Measurements from ENCODE around the gene PPP1R16B. TPM values are rescaled to one million over a fixed set of nuclear protein-coding genes. Genes with fewer than 3 reads are reported as not detected.

The PPP1R16B gene
- total and polyA plus RNA-seq, 5 donors from 2014 or later, result 16.5 to 84.1 (median 25.1) TPM

DNA sequence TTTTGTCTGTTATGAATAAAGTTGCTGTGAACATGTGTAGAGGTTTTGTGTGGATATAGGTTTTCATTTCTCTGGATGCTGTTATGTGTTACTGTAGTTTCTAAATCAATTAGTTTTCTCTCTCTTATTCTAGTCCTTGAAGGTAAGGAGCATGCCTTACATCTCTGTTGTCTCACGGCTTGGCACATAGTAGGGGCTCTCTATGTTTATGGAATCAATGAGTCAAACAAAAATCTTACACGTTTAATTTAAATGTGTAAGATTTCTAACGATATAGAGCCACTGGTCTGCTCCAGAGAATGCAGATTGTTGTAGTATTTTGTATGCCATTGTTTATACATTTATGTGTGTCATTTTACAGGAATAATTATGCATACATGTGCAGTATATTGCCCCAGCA, 141.3 kb downstream of the PPP1R16B start:
- no peaks in the 10 kb centered on the region for H3K27me3 Mint-ChIP-seq
- peaks cover 27% of the 10 kb centered on the region for H3K36me3 Mint-ChIP-seq
- Histone ChIP-seq H3K9me3 (ENCODE audit: control insufficient read depth in 2 of 2, low read length in 2 of 2) (no peaks in the 10 kb centered on the region), H3K27me3 (ENCODE audit: control insufficient read depth, insufficient read depth, low read length) (no peaks in the 10 kb centered on the region), H3K4me1 (ENCODE audit: control insufficient read depth, insufficient read depth, low read length, poor library complexity, severe bottlenecking) (no peaks in the 10 kb centered on the region), H3K36me3 (ENCODE audit: control insufficient read depth, insufficient read depth, low read length) (peaks cover 3% of the 10 kb centered on the region), H3K27ac (ENCODE audit: insufficient read depth, low read length, poor library complexity, severe bottlenecking) (no peak overlapping the region), H3K4me3 (ENCODE audit: low read depth, low read length) (no peak overlapping the region)
- no peak overlapping the region for H3K4me3 Mint-ChIP-seq
- DNase-seq (no peak), ATAC-seq (ENCODE audit: low read depth in 2 of 2) (no peak)
- no peak overlapping the region for H3K27ac Mint-ChIP-seq
- H3K4me1 Mint-ChIP-seq, result no peaks in the 10 kb centered on the region
- no peaks in the 10 kb centered on the region for H3K9me3 Mint-ChIP-seq

- Mint-ChIP-seq H3K4me3 (no peak overlapping the region), H3K9me3 (no peaks in the 10 kb centered on the region), H3K36me3 (peaks cover 29% of the 10 kb centered on the region), H3K27ac (no peak overlapping the region), H3K27me3 (no peaks in the 10 kb centered on the region), H3K4me1 (no peaks in the 10 kb centered on the region)
- H3K9me3 ChIP-seq (ENCODE audit: control insufficient read depth in 2 of 2, low read length in 2 of 2), result no peaks in the 10 kb centered on the region
- DNase-seq (no peak), ATAC-seq (ENCODE audit: low read depth in 2 of 2) (no peak)
- peaks cover 6% of the 10 kb centered on the region for H3K36me3 ChIP-seq (ENCODE audit: control insufficient read depth, insufficient read depth, low read length)
- H3K4me1 ChIP-seq (ENCODE audit: control insufficient read depth, insufficient read depth, low read length, poor library complexity, severe bottlenecking), result no peaks in the 10 kb centered on the region
- no peaks in the 10 kb centered on the region for H3K27me3 ChIP-seq (ENCODE audit: control insufficient read depth, insufficient read depth, low read length)
- no peak overlapping the region for H3K27ac ChIP-seq (ENCODE audit: insufficient read depth, low read length, poor library complexity, severe bottlenecking)
- H3K4me3 ChIP-seq (ENCODE audit: low read depth, low read length), result no peak overlapping the region
These were observed 142.4 kb downstream of the PPP1R16B start for GRCh38 chr20:38947931-38948362.

DNA sequence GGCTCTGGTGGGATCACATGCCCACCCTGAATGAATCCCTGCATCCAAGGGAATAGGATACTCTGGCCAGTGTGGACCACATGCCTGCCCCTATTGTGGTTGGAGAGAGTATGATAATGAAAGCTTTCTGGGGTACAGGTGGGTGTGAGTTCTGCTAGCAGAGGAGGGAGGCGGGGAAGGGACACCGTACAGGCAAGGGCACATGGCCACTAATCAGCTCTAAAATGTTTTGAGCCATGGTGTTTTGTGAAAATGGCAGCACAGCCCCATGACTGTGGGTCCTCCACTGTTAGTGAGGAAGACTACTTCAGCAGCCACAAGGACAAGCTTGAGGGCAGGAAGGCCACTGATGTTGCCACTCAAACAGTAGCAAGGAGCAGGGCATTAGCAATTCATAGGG, 144.8 kb downstream of the PPP1R16B start:
- peaks cover 29% of the 10 kb centered on the region for H3K36me3 Mint-ChIP-seq
- H3K9me3 Mint-ChIP-seq, result no peaks in the 10 kb centered on the region

GRCh38 chr20:38951611-38952010, 146.1 kb downstream of the PPP1R16B start:
- Histone ChIP-seq H3K4me3 (ENCODE audit: low read depth, low read length) (no peak overlapping the region), H3K9me3 (ENCODE audit: control insufficient read depth in 2 of 2, low read length in 2 of 2) (no peaks in the 10 kb centered on the region), H3K36me3 (ENCODE audit: control insufficient read depth, insufficient read depth, low read length) (peaks cover 6% of the 10 kb centered on the region), H3K27ac (ENCODE audit: insufficient read depth, low read length, poor library complexity, severe bottlenecking) (no peak overlapping the region), H3K27me3 (ENCODE audit: control insufficient read depth, insufficient read depth, low read length) (no peaks in the 10 kb centered on the region), H3K4me1 (ENCODE audit: control insufficient read depth, insufficient read depth, low read length, poor library complexity, severe bottlenecking) (no peaks in the 10 kb centered on the region)
- Mint-ChIP-seq H3K4me3 (no peak overlapping the region), H3K4me1 (no peaks in the 10 kb centered on the region), H3K9me3 (no peaks in the 10 kb centered on the region), H3K27me3 (no peaks in the 10 kb centered on the region), H3K36me3 (peaks cover 29% of the 10 kb centered on the region), H3K27ac (no peak overlapping the region)
- DNase-seq (no peak), ATAC-seq (ENCODE audit: low read depth in 2 of 2) (no peak)

More for the DNA sequence above, 144.8 kb downstream of the PPP1R16B start:
- no peak overlapping the region for H3K27ac ChIP-seq (ENCODE audit: insufficient read depth, low read length, poor library complexity, severe bottlenecking)
- H3K4me3 ChIP-seq (ENCODE audit: low read depth, low read length), result no peak overlapping the region
- H3K9me3 ChIP-seq (ENCODE audit: control insufficient read depth in 2 of 2, low read length in 2 of 2), result no peaks in the 10 kb centered on the region
- no peaks in the 10 kb centered on the region for H3K27me3 ChIP-seq (ENCODE audit: control insufficient read depth, insufficient read depth, low read length)
- no peaks in the 10 kb centered on the region for H3K4me1 ChIP-seq (ENCODE audit: control insufficient read depth, insufficient read depth, low read length, poor library complexity, severe bottlenecking)
- Mint-ChIP-seq H3K27ac (peak overlapping the region in 1 of 3 donors; percentile 71), H3K4me1 (no peaks in the 10 kb centered on the region), H3K27me3 (no peaks in the 10 kb centered on the region), H3K4me3 (no peak overlapping the region)
- DNase-seq, result no peak
- H3K36me3 ChIP-seq (ENCODE audit: control insufficient read depth, insufficient read depth, low read length), result peaks cover 6% of the 10 kb centered on the region
- no peak for ATAC-seq (ENCODE audit: low read depth in 2 of 2)

DNA sequence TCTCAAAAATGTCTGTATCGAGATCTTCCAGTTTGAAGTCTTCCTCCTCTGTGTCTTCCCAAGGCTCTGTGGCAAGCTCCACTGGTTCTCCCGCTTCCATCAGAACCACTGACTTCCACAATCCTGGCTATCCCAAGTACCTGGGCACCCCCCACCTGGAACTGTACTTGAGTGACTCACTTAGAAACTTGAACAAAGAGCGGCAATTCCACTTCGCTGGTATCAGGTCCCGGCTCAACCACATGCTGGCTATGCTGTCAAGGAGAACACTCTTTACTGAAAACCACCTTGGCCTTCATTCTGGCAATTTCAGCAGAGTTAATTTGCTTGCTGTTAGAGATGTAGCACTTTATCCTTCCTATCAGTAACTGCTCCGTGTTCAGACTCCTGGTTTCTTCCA, 146.7 kb downstream of the PPP1R16B start:
- no peak overlapping the region for H3K27ac Mint-ChIP-seq
- H3K9me3 ChIP-seq (ENCODE audit: control insufficient read depth in 2 of 2, low read length in 2 of 2), result no peaks in the 10 kb centered on the region
- no peaks in the 10 kb centered on the region for H3K4me1 ChIP-seq (ENCODE audit: control insufficient read depth, insufficient read depth, low read length, poor library complexity, severe bottlenecking)
- ATAC-seq (ENCODE audit: low read depth in 2 of 2) (no peak), DNase-seq (no peak)
- no peaks in the 10 kb centered on the region for H3K9me3 Mint-ChIP-seq
- H3K4me3 Mint-ChIP-seq, result no peak overlapping the region
- H3K27me3 ChIP-seq (ENCODE audit: control insufficient read depth, insufficient read depth, low read length), result no peaks in the 10 kb centered on the region
- H3K27me3 Mint-ChIP-seq, result no peaks in the 10 kb centered on the region
- H3K4me3 ChIP-seq (ENCODE audit: low read depth, low read length), result no peak overlapping the region
- peaks cover 6% of the 10 kb centered on the region for H3K36me3 ChIP-seq (ENCODE audit: control insufficient read depth, insufficient read depth, low read length)
- no peaks in the 10 kb centered on the region for H3K4me1 Mint-ChIP-seq
- peaks cover 29% of the 10 kb centered on the region for H3K36me3 Mint-ChIP-seq
- H3K27ac ChIP-seq (ENCODE audit: insufficient read depth, low read length, poor library complexity, severe bottlenecking), result no peak overlapping the region

DNA sequence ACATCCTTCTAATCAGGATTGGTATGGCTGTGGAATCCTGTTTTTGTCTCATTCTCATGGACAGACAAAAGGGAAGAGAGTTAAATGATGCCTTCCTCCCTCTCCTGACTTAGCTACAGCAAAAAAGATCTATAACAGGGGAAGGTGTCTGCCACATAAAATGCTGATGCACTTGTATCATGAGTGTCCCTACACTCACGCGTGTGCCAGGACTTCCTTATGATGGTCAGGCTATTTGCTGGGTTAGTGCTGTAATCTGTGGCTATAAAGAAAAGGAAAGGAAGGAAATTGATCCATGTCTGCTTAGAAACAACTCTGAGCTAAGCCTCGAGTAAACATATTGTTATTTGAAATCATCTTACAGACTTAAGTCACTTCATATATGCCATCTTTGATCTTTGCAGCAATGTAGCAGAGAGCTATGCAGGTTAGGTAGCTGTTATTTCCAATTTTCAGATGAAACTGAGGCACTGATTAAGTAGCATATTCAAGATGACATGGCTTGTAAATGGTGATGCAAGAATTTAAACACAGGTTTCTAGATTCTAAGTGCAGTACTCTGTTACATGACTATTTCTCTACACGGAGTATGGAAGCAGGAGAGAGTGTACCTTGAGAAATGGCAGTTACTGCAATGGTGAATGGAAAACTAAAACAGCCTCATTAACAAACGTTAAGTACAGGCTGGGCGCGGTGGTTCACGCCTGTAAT, 148.3 kb downstream of the PPP1R16B start:
- Histone ChIP-seq H3K27me3 (ENCODE audit: control insufficient read depth, insufficient read depth, low read length) (no peaks in the 10 kb centered on the region), H3K9me3 (ENCODE audit: control insufficient read depth in 2 of 2, low read length in 2 of 2) (no peaks in the 10 kb centered on the region), H3K4me3 (ENCODE audit: low read depth, low read length) (no peak overlapping the region), H3K27ac (ENCODE audit: insufficient read depth, low read length, poor library complexity, severe bottlenecking) (no peak overlapping the region), H3K4me1 (ENCODE audit: control insufficient read depth, insufficient read depth, low read length, poor library complexity, severe bottlenecking) (no peaks in the 10 kb centered on the region), H3K36me3 (ENCODE audit: control insufficient read depth, insufficient read depth, low read length) (peaks cover 6% of the 10 kb centered on the region)
- no peak for ATAC-seq (ENCODE audit: low read depth in 2 of 2)
- Mint-ChIP-seq H3K36me3 (peaks cover 18% of the 10 kb centered on the region), H3K4me1 (no peaks in the 10 kb centered on the region), H3K27me3 (no peaks in the 10 kb centered on the region), H3K27ac (no peak overlapping the region), H3K9me3 (no peaks in the 10 kb centered on the region), H3K4me3 (no peak overlapping the region)
- no peak for DNase-seq

DNA sequence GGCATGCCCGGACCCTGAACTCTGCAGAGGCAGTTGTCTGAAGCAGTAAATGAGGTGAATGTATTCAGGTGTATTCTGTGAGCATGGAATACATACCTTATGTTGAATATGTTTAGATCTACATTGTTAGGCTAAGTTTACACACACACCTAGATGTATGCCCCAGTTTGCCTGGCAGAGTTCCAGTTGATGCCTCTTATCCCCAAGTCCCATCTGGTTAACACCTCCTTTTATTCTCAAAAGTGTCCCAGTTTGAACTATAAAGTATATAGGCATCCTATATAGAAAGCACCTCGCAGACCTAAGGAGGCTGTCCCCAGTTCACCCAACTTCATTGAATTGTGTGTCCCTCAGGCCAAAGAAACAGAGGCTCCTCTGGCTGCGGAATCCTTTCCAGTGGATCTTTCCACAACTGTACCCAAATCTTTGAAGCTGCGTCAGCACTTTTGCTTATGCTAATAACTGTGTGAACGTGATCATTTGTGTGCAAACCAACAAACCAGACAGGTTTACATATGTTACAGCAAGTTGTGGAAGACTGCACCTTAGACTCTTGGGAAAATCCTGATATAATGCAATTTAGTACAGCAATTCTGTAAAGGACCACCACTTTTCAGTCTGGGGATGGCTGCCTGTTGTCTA, 151.9 kb downstream of the PPP1R16B start:
- ATAC-seq (ENCODE audit: low read depth in 2 of 2), result no peak

More for the DNA sequence above, 151.9 kb downstream of the PPP1R16B start:
- Histone ChIP-seq H3K4me1 (ENCODE audit: control insufficient read depth, insufficient read depth, low read length, poor library complexity, severe bottlenecking) (peaks cover 5% of the 10 kb centered on the region), H3K4me3 (ENCODE audit: low read depth, low read length) (no peak overlapping the region), H3K9me3 (ENCODE audit: control insufficient read depth in 2 of 2, low read length in 2 of 2) (no peaks in the 10 kb centered on the region), H3K36me3 (ENCODE audit: control insufficient read depth, insufficient read depth, low read length) (peaks cover 1% of the 10 kb centered on the region), H3K27ac (ENCODE audit: insufficient read depth, low read length, poor library complexity, severe bottlenecking) (no peak overlapping the region), H3K27me3 (ENCODE audit: control insufficient read depth, insufficient read depth, low read length) (no peaks in the 10 kb centered on the region)
- H3K36me3 Mint-ChIP-seq, result peaks cover 3% of the 10 kb centered on the region
- H3K4me3 Mint-ChIP-seq, result no peak overlapping the region
- no peaks in the 10 kb centered on the region for H3K27me3 Mint-ChIP-seq
- peaks cover 7 to 10% (median 9%) of the 10 kb centered on the region in 4 donors for H3K4me1 Mint-ChIP-seq
- no peak for DNase-seq
- H3K9me3 Mint-ChIP-seq, result no peaks in the 10 kb centered on the region
- no peak overlapping the region for H3K27ac Mint-ChIP-seq

All from CD4-positive, CD25-positive, alpha-beta regulatory T cell (primary cell).